Activated CD4-positive, alpha-beta T cell treated with anti-CD3 and anti-CD28 coated beads, Interleukin-2, amount 50 U/mL, for 4 hours (primary cell): ENCODE measurements around the gene KLHL2.
"Not testable (repeated sequence)": the region's sequence is repeated elsewhere in the genome, so short reads cannot be mapped to it uniquely, and the experiment has no call there.

Experiments used
- DNase-seq, 2 experiments: peaks; one replicate each; pipeline ENCODE4 v3.0.0-alpha.2; 2020

KLHL2 gene

GRCh38 chr4:165203541-165204461, 3.6 kb upstream of the KLHL2 start:
- no peak for DNase-seq

GRCh38 chr4:165204462-165204830, 2.9 kb upstream of the KLHL2 start:
- no peak for DNase-seq

DNA sequence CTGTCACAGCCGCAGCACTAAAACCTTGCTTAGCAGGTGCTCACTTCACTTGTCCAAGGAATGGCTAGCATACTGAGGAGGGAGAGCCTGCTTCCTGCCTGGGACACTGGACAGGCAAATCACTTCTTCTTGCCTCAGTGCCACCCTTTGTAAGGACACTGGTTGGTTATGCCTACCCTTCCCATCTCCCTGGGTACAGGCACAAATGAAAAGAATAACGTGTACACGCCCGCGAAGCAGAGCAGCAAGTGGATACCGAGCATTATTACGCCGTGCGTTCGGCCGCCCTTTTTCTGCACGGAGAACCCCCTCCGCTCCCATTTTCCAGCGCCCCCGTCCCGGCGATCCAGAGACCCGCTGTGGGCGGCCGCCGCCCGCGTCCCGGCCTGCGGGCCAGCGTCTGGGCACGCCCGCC, 338 bp upstream of the KLHL2 start:
- no peak for DNase-seq

- peak; percentile 22 to 25 for DNase-seq
Measured at GRCh38 chr4:165208221-165208652, 876 bp downstream of the KLHL2 start.

DNA sequence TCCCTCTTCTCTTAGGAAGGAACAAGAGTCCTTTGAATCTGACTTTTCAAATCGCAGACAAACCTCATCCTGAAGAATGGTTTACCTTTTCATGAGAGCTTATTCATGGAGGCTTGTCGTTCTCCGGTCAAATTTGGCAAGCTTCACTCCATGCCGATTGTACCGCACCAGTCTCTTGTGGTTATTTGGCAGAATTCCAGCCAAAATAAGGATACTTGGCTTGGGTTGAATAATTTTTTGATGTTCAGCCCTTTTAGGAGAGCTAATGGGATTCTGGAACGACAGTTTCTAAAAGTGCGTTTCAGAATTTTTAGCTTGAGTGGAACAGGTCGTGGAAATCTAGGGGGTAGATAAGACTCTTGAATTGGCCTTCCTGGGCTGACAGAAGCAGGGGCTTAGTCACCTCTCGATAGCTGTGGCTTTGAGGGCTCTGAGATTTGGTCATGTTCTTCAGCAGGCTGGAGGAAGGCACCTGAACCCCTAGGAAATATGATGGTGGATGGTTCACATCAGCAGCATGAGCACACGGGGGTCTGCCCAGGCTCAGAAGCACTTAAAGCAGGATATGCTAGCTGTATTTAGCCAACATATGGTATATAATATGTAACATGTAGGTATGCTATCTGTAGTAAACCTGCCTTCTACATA, 1.5 kb downstream of the KLHL2 start:
- DNase-seq = peak in 1 of 2 experiments; percentile 2

GRCh38 chr4:165209796-165210195, 2.4 kb downstream of the KLHL2 start:
- DNase-seq = no peak

GRCh38 chr4:165210566-165210965, 3.2 kb downstream of the KLHL2 start:
- no peak for DNase-seq

- not testable (repeated sequence) for DNase-seq
Measured at GRCh38 chr4:165212647-165213046, 5.3 kb downstream of the KLHL2 start.

DNA sequence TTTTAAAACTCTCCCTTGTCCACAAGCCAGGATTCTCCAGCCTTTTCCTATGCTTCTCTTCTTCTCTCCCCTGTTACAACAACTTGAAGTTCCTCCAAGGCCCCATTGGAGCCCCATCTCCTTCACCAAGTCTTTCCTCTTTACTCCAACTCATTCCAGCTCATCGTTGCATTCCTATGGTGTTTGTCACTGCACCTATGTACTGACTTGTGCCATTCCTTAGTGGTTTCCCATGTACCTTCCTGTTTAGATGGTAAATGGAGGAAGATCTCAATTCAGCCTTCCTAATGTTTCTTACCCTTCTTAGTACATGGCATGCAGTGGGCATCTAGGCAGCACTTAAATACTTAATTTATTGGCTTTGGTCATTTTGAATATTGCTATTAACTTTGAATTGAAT, 6.0 kb downstream of the KLHL2 start:
- DNase-seq = not testable (repeated sequence)

- DNase-seq = not testable (repeated sequence)
Measured at GRCh38 chr4:165213991-165214709, 6.8 kb downstream of the KLHL2 start.

DNA sequence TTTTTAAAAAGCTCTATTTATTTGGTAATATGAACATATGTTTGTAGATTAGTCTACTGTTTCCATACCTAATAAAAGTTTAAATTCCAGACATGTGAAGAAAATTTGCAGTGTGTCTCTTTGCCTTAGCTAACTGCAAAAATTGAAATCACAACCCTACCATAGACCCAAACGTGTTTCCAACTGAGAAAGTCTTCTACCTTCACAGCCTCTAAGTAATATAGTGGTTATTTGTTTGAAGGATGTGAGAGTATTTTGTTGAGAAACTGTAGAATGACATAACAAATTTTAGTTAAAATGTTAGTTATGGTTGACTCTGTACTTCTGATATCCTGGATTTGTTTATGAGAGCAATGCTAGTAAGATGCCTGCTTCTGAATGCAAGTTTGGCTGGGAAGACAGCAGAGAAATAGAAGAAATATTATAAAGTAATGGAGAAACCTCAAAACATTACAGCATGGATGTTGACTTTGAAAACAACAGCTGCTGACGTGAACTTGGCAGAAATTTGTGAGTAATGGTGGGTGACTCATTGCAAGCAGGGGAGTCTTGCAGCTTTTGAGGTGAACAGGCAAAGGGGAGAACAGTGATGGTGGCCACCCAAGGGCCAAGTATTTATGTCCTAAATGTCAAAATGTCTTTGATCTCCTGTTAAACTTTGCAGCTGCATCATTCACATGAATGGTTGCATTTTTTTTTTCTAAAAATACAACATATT, 7.8 kb downstream of the KLHL2 start:
- peak; percentile 29 to 38 for DNase-seq

- not testable (repeated sequence) for DNase-seq
Measured at GRCh38 chr4:165215761-165216487, 8.6 kb downstream of the KLHL2 start.

- no peak for DNase-seq
Measured at GRCh38 chr4:165217325-165217724, 10.0 kb downstream of the KLHL2 start.

DNA sequence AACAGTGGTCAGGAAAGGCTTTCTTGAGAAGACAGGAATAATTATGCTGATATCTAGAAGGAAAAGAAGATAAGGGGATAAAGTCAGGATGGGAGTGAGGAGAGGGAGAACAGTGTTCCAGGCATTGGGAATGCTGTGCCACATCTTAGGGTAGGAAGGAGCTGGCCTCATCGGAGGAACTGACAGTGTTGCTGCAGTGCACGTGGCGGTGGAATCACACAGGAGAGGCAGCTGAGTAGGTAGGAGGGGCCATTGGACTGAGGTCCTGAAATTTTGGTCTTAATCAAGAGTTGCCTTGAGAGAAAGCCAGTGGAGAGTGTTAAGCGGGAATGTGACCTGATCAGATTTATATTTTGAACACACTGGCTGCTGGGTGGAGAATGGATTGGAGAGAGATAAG, 13.9 kb downstream of the KLHL2 start:
- not testable (repeated sequence) for DNase-seq

- DNase-seq = not testable (repeated sequence)
Measured at GRCh38 chr4:165221993-165222650, 14.8 kb downstream of the KLHL2 start.

GRCh38 chr4:165222651-165222994, 15.3 kb downstream of the KLHL2 start:
- DNase-seq = no peak

- DNase-seq = not testable (repeated sequence)
Measured at GRCh38 chr4:165227401-165227800, 20.0 kb downstream of the KLHL2 start.

GRCh38 chr4:165229490-165230200, 22.3 kb downstream of the KLHL2 start:
- not testable (repeated sequence) for DNase-seq

- DNase-seq = not testable (repeated sequence)
Measured at GRCh38 chr4:165232623-165233433, 25.5 kb downstream of the KLHL2 start.

- DNase-seq = no peak
Measured at GRCh38 chr4:165234766-165235165, 27.4 kb downstream of the KLHL2 start.
